SK-N-SH (cell line): ENCODE data around the gene ZNF462. TPM values are rescaled to one million over a fixed set of nuclear protein-coding genes. Genes with fewer than 3 reads are reported as not detected.

Experiments used
- CTCF ChIA-PET: fragments of 300-600, 350-600 bp; formaldehyde crosslinking; extraction: SDS; loops from one replicate; lab custom pipeline; 2021; lab: Yijun Ruan, JAX
- POLR2A ChIA-PET: fragments of 350-600 bp; sonication (Branson Sonifier 250); formaldehyde crosslinking; extraction: SDS; loops from one replicate; lab custom pipeline; 2020; ENCODE audit warnings: antibody characterized with exemption, inconsistent platforms; lab: Yijun Ruan, JAX
- DNase-seq: peaks from one replicate; pipeline ENCODE4 v3.0.0; 2012
- H2AFZ ChIP-seq: fragments of 200-600 bp; sonication (generic); 2 replicates; pipeline ENCODE4 v1.8.1; 2016; ENCODE audit warnings: antibody characterized with exemption, mild to moderate bottlenecking, low read depth
- H3F3A ChIP-seq: fragments of 200-600 bp; sonication (generic); replicated peaks from 2 replicates; pipeline ENCODE3; 2016; ENCODE audit warnings: antibody characterized with exemption, mild to moderate bottlenecking; ENCODE audit not compliant: insufficient read depth
- H3K27ac ChIP-seq, 2 experiments: fragments of 200-500 bp in 1 of 2; fragments of 200-600 bp in 1 of 2; sonication (Bioruptor generic) in 1 of 2; sonication (generic), shearing (Covaris generic) in 1 of 2; 2 replicates each; pipeline versions ENCODE4 v1.5.1 to v1.6.1; 2014 to 2016; ENCODE audit warnings: low read depth in 2 of 2, inconsistent platforms in 1 of 2, low read length in 1 of 2, mild to moderate bottlenecking in 1 of 2, mixed read lengths in 1 of 2
- H3K27me3 ChIP-seq: fragments of 200-600 bp; sonication (generic), shearing (Covaris generic); 2 replicates; pipeline ENCODE4 v1.6.1; 2016; ENCODE audit warnings: mixed run types; ENCODE audit not compliant: insufficient read depth
- H3K36me3 ChIP-seq, 2 experiments: fragments of 200-500 bp in 1 of 2; fragments of 200-600 bp in 1 of 2; sonication (Bioruptor generic) in 1 of 2; sonication (generic) in 1 of 2; replicated peaks in 1 of 2; 2 replicates each; pipeline versions ENCODE3 to v1.5.1; 2014 to 2016; ENCODE audit warnings: low read length in 1 of 2, mild to moderate bottlenecking in 1 of 2; ENCODE audit not compliant: insufficient read depth in 2 of 2, control insufficient read depth in 1 of 2
- H3K4me1 ChIP-seq, 2 experiments: fragments of 200-500 bp in 1 of 2; fragments of 200-600 bp in 1 of 2; sonication (Bioruptor generic) in 1 of 2; sonication (generic), shearing (Covaris generic) in 1 of 2; 2 replicates each; pipeline versions ENCODE4 v1.5.1 to v1.6.1; 2014 to 2016; ENCODE audit warnings: low read depth in 1 of 2, low read length in 1 of 2, mixed run types in 1 of 2; ENCODE audit not compliant: insufficient read depth in 2 of 2, control insufficient read depth in 1 of 2
- H3K4me2 ChIP-seq: fragments of 200-600 bp; sonication (generic), shearing (Covaris generic); 2 replicates; pipeline ENCODE4 v1.6.1; 2017; ENCODE audit warnings: mixed run types
- H3K4me3 ChIP-seq, 2 experiments: fragments of 200-500 bp in 1 of 2; fragments of 200-600 bp in 1 of 2; sonication (Bioruptor generic) in 1 of 2; sonication (generic), shearing (Covaris generic) in 1 of 2; 2 replicates each; pipeline versions ENCODE4 v1.5.1 to v1.8.1; 2014 to 2016; ENCODE audit warnings: low read depth in 2 of 2, inconsistent platforms in 1 of 2, low read length in 1 of 2, mild to moderate bottlenecking in 1 of 2, mixed read lengths in 1 of 2, moderate library complexity in 1 of 2
- H3K79me2 ChIP-seq: fragments of 200-600 bp; sonication (generic); 2 replicates; pipeline ENCODE4 v1.8.1; 2017; ENCODE audit warnings: mild to moderate bottlenecking; ENCODE audit not compliant: insufficient read depth
- H3K9ac ChIP-seq: fragments of 200-600 bp; sonication (generic); 2 replicates; pipeline ENCODE4 v1.6.1; 2017; ENCODE audit warnings: mixed run types
- H3K9me2 ChIP-seq: fragments of 200-600 bp; sonication (generic); 2 replicates; pipeline ENCODE4 v1.6.1; 2017; ENCODE audit warnings: mixed run types
- H3K9me3 ChIP-seq: fragments of 200-600 bp; sonication (generic); 2 replicates; pipeline ENCODE4 v1.6.1; 2017; ENCODE audit warnings: mixed run types, mild to moderate bottlenecking, moderate library complexity
- H4K20me1 ChIP-seq: fragments of 200-600 bp; sonication (generic); 2 replicates; pipeline ENCODE4 v1.6.1; 2017; ENCODE audit warnings: mild to moderate bottlenecking, mixed run types; ENCODE audit not compliant: insufficient read depth
- EP300 ChIP-seq, 2 experiments: IDR thresholded peaks; 2 replicates each; pipeline versions ENCODE4 v1.4.0 to v1.6.1; 2012; ENCODE audit warnings: borderline replicate concordance in 1 of 2, low read depth in 1 of 2, low read length in 1 of 2
- FOSL2 ChIP-seq: IDR thresholded peaks from 2 replicates; pipeline ENCODE4 v1.4.0; 2012; ENCODE audit warnings: low read depth, mild to moderate bottlenecking, moderate library complexity, borderline replicate concordance
- FOXJ3 ChIP-seq: sonication (generic); formaldehyde crosslinking; IDR thresholded peaks from 2 replicates; pipeline ENCODE4 v1.5.1; 2020; ENCODE audit warnings: mild to moderate bottlenecking, missing genetic modification reagents
- FOXM1 ChIP-seq: IDR thresholded peaks from 2 replicates; pipeline ENCODE4 v1.4.0; 2012; ENCODE audit warnings: low read depth, mild to moderate bottlenecking
- GATA2 ChIP-seq: sonication (generic); formaldehyde crosslinking; IDR thresholded peaks from 2 replicates; pipeline ENCODE4 v1.5.0; 2020; ENCODE audit warnings: mild to moderate bottlenecking, missing genetic modification reagents
- IRF3 ChIP-seq: fragments of 150-350 bp; IDR thresholded peaks from 2 replicates; pipeline ENCODE4 v1.6.1; 2016; ENCODE audit warnings: mild to moderate bottlenecking, low read depth, low read length
- MXI1 ChIP-seq: IDR thresholded peaks from 2 replicates; pipeline ENCODE4 v1.6.1; 2012; ENCODE audit warnings: mild to moderate bottlenecking, low read depth, low read length, improper control_type of control experiment
- NRF1 ChIP-seq: IDR thresholded peaks from 2 replicates; pipeline ENCODE4 v1.6.1; 2012; ENCODE audit warnings: low read depth, mild to moderate bottlenecking, low read length
- RAD21 ChIP-seq: IDR thresholded peaks from 2 replicates; pipeline ENCODE4 v1.6.1; 2012; ENCODE audit warnings: mild to moderate bottlenecking, low read length
- TCF12 ChIP-seq: IDR thresholded peaks from 2 replicates; pipeline ENCODE4 v1.4.0; 2012
- TEAD4 ChIP-seq: IDR thresholded peaks from 2 replicates; pipeline ENCODE4 v1.4.0; 2012; ENCODE audit warnings: mild to moderate bottlenecking, borderline replicate concordance; ENCODE audit not compliant: insufficient read depth
- ZBTB33 ChIP-seq: IDR thresholded peaks from 2 replicates; pipeline ENCODE4 v1.4.0; 2012; ENCODE audit warnings: low read depth, borderline replicate concordance
- WGBS: methylation state at CpG from one replicate; pipeline ENCODE4 v1.1.6; 2017; ENCODE audit warnings: low lambda C conversion rate; 5-methylcytosine and 5-hydroxymethylcytosine counted together
- polyA plus RNA-seq, 3 experiments: library from polyadenylated mRNA; depleted of rRNA; stranded (reverse); fragments of >200 nt; gene quantifications; 2 replicates each; pipeline ENCODE4 v1.2.3, GENCODE V29; 2012
- TF ChIP-seq, protein P1 (sequence below): IDR thresholded peaks from 2 replicates; pipeline ENCODE4 v1.6.1; 2012; ENCODE audit warnings: mild to moderate bottlenecking, low read depth, low read length, moderate library complexity
- TF ChIP-seq, protein P2 (sequence below): IDR thresholded peaks from 2 replicates; pipeline ENCODE4 v1.4.0; 2012; ENCODE audit warnings: low read depth, borderline replicate concordance
- TF ChIP-seq, protein P3 (sequence below): IDR thresholded peaks from 2 replicates; pipeline ENCODE4; 2012
- TF ChIP-seq, protein P4 (sequence below): fragments of 200-600 bp; sonication (generic); IDR thresholded peaks from 2 replicates; pipeline ENCODE4 v1.6.1; 2017; ENCODE audit warnings: antibody characterized with exemption, mild to moderate bottlenecking, moderate library complexity

Gene ZNF462
- polyA plus RNA-seq, 1 of the 3 experiments (the other 2 are of a cell fraction), result 5.2 TPM

- Histone ChIP-seq H2AFZ (no peak overlapping the region), H3K27me3 (no peaks in the 10 kb centered on the region), H3F3A (no peaks in the 10 kb centered on the region), H3K9me3 (no peaks in the 10 kb centered on the region), H4K20me1 (no peaks in the 10 kb centered on the region), H3K36me3 (no peaks in the 10 kb centered on the region), H3K9me2 (no peaks in the 10 kb centered on the region), H3K27ac (no peak overlapping the region), H3K9ac (no peak overlapping the region), H3K4me3 (no peak overlapping the region), H3K4me2 (no peak overlapping the region), H3K79me2 (peaks cover 89% of the 10 kb centered on the region), H3K4me1 (peaks cover 0 to 4% of the 10 kb centered on the region in 2 experiments; a peak in 2 of 4 replicates)
- TF ChIP-seq MXI1 (no peak), IRF3 (no peak), FOSL2 (no peak), TCF12 (no peak)
- TF ChIP-seq, protein P1, sequence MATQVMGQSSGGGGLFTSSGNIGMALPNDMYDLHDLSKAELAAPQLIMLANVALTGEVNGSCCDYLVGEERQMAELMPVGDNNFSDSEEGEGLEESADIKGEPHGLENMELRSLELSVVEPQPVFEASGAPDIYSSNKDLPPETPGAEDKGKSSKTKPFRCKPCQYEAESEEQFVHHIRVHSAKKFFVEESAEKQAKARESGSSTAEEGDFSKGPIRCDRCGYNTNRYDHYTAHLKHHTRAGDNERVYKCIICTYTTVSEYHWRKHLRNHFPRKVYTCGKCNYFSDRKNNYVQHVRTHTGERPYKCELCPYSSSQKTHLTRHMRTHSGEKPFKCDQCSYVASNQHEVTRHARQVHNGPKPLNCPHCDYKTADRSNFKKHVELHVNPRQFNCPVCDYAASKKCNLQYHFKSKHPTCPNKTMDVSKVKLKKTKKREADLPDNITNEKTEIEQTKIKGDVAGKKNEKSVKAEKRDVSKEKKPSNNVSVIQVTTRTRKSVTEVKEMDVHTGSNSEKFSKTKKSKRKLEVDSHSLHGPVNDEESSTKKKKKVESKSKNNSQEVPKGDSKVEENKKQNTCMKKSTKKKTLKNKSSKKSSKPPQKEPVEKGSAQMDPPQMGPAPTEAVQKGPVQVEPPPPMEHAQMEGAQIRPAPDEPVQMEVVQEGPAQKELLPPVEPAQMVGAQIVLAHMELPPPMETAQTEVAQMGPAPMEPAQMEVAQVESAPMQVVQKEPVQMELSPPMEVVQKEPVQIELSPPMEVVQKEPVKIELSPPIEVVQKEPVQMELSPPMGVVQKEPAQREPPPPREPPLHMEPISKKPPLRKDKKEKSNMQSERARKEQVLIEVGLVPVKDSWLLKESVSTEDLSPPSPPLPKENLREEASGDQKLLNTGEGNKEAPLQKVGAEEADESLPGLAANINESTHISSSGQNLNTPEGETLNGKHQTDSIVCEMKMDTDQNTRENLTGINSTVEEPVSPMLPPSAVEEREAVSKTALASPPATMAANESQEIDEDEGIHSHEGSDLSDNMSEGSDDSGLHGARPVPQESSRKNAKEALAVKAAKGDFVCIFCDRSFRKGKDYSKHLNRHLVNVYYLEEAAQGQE, result no peak
- WGBS, result 67% methylated on average over 3 of the region's 3 CpGs
- no peak for DNase-seq
- ChIA-PET CTCF (interaction anchor here (1.1 kb wide), 1 partner anchor 99 kb away, joined by 3 read pairs; no protein-coding TSS in a partner anchor), POLR2A (no interaction called here)
Measured at GRCh38 chr9:106869458-106869857, 6.5 kb downstream of the ZNF462 start.

GRCh38 chr9:106872641-106873040 lies 9.7 kb downstream of the ZNF462 start:
- CTCF ChIA-PET, result interaction anchor here (1.1 kb wide), 1 partner anchor 8 kb away, joined by 3 read pairs; no protein-coding TSS in a partner anchor
- WGBS, result 86% methylated on average over 5 of the region's 5 CpGs
- Histone ChIP-seq H3F3A (no peaks in the 10 kb centered on the region), H3K4me2 (no peak overlapping the region), H3K79me2 (peaks cover 87% of the 10 kb centered on the region), H3K27me3 (no peaks in the 10 kb centered on the region), H2AFZ (no peak overlapping the region), H3K9ac (no peak overlapping the region), H3K27ac (no peak overlapping the region), H3K9me2 (no peaks in the 10 kb centered on the region), H3K9me3 (no peaks in the 10 kb centered on the region), H4K20me1 (no peaks in the 10 kb centered on the region), H3K4me3 (no peak overlapping the region), H3K4me1 (peaks cover 0 to 9% of the 10 kb centered on the region in 2 experiments; a peak in 2 of 4 replicates), H3K36me3 (no peaks in the 10 kb centered on the region)
- POLR2A ChIA-PET, result no interaction called here
- DNase-seq, result no peak
- TF ChIP-seq EP300 (IDR thresholded peaks at IDR 0.05; ENCODE audit: borderline replicate concordance in 1 of 2, low read depth in 1 of 2, low read length in 1 of 2), result no peak
- no peak for TF ChIP-seq RAD21
- TF ChIP-seq, protein P2, sequence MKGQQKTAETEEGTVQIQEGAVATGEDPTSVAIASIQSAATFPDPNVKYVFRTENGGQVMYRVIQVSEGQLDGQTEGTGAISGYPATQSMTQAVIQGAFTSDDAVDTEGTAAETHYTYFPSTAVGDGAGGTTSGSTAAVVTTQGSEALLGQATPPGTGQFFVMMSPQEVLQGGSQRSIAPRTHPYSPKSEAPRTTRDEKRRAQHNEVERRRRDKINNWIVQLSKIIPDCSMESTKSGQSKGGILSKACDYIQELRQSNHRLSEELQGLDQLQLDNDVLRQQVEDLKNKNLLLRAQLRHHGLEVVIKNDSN, result no peak
- no peak for TF ChIP-seq TEAD4
- no peak for TF ChIP-seq FOXM1
- TF ChIP-seq, protein P3, sequence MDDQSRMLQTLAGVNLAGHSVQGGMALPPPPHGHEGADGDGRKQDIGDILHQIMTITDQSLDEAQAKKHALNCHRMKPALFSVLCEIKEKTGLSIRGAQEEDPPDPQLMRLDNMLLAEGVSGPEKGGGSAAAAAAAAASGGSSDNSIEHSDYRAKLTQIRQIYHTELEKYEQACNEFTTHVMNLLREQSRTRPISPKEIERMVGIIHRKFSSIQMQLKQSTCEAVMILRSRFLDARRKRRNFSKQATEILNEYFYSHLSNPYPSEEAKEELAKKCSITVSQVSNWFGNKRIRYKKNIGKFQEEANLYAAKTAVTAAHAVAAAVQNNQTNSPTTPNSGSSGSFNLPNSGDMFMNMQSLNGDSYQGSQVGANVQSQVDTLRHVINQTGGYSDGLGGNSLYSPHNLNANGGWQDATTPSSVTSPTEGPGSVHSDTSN, result no peak
- TF ChIP-seq MXI1, result no peak
- no peak for TF ChIP-seq TCF12
- no peak for TF ChIP-seq ZBTB33
- no peak for TF ChIP-seq NRF1
- no peak for TF ChIP-seq FOXJ3 (CRISPR knock-in tag)
- TF ChIP-seq, protein P4, sequence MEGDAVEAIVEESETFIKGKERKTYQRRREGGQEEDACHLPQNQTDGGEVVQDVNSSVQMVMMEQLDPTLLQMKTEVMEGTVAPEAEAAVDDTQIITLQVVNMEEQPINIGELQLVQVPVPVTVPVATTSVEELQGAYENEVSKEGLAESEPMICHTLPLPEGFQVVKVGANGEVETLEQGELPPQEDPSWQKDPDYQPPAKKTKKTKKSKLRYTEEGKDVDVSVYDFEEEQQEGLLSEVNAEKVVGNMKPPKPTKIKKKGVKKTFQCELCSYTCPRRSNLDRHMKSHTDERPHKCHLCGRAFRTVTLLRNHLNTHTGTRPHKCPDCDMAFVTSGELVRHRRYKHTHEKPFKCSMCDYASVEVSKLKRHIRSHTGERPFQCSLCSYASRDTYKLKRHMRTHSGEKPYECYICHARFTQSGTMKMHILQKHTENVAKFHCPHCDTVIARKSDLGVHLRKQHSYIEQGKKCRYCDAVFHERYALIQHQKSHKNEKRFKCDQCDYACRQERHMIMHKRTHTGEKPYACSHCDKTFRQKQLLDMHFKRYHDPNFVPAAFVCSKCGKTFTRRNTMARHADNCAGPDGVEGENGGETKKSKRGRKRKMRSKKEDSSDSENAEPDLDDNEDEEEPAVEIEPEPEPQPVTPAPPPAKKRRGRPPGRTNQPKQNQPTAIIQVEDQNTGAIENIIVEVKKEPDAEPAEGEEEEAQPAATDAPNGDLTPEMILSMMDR, result no peak
- no peak for TF ChIP-seq GATA2 (CRISPR knock-in tag)
